Transverse colon (tissue), 4 donors: ENCODE measurements around the gene SLC30A3. TPM values are rescaled to one million over a fixed set of nuclear protein-coding genes. Genes with fewer than 3 reads are reported as not detected.

Source experiments
- DNase-seq: peaks from one replicate; pipeline ENCODE4 v3.0.0-alpha.2; 2019
- H3K27ac ChIP-seq, 4 donors: fragments of 200-600 bp; sonication (generic); 2 replicates each; pipeline ENCODE4 v1.5.1; 2016 to 2018; ENCODE audit warnings: inconsistent platforms in 4 of 4
- H3K27me3 ChIP-seq: fragments of 200-600 bp; sonication (generic); 2 replicates; pipeline ENCODE4 v1.5.1; 2017; ENCODE audit warnings: inconsistent platforms
- H3K36me3 ChIP-seq, 4 donors: fragments of 200-600 bp; sonication (generic); 2 replicates each; pipeline ENCODE4 v1.5.1; 2017 to 2019; ENCODE audit warnings: inconsistent platforms in 4 of 4
- H3K4me1 ChIP-seq, 4 donors: fragments of 200-600 bp; sonication (generic); 2 replicates each; pipeline ENCODE4 v1.5.1; 2017 to 2020; ENCODE audit warnings: inconsistent platforms in 4 of 4
- H3K4me3 ChIP-seq, 4 donors: fragments of 200-600 bp; sonication (generic); 1 replicate in 1 of 4; 2 replicates in 3 of 4; pipeline versions ENCODE4 v1.5.1 to v1.6.1; 2017 to 2019; ENCODE audit warnings: inconsistent platforms in 4 of 4
- H3K9me3 ChIP-seq, 2 donors: fragments of 200-600 bp; sonication (generic); 2 replicates each; pipeline ENCODE4 v1.5.1; 2017 to 2019; ENCODE audit warnings: inconsistent platforms in 2 of 2
- EP300 ChIP-seq: sonication (generic); formaldehyde crosslinking; IDR thresholded peaks from one replicate; pipeline ENCODE4 v1.6.1; 2017; ENCODE audit warnings: antibody characterized with exemption, low read depth
- POLR2A ChIP-seq: fragments of 450-650 bp; IDR thresholded peaks from one replicate; pipeline ENCODE4 v1.6.1; 2016; ENCODE audit warnings: antibody characterized with exemption, mild to moderate bottlenecking, moderate library complexity
- POLR2AphosphoS5 ChIP-seq, 3 donors: sonication (generic); formaldehyde crosslinking; IDR thresholded peaks; one replicate each; pipeline ENCODE4 v1.6.1; 2016; ENCODE audit warnings: antibody characterized with exemption in 3 of 3
- WGBS, 2 donors: methylation state at CpG; one replicate each; pipeline ENCODE4 v1.1.5; 2018; ENCODE audit warnings: low coverage in 1 of 2; 5-methylcytosine and 5-hydroxymethylcytosine counted together
- in situ Hi-C, 4 donors: fragments of 200-750 bp; cut with MboI; loops; one replicate each; pipeline versions ENCODE4 v1.15.0 to v1.15.1; 2017; ENCODE audit warnings: low sequenced_read_pairs in 3 of 4, low pct_ligation_motif_present in 1 of 4, low pct_unique_long_range_greater_than_20kb in 1 of 4
- intact Hi-C: fragments of 100-400 bp; cut with DNase I; formaldehyde crosslinking; loops from one replicate; pipeline ENCODE4 v1.15.1; 2023; ENCODE audit warnings: low total_unique reads
- total RNA-seq, 4 donors: library from RNA; depleted of rRNA; stranded (reverse); fragments of >200 nt; gene quantifications; one replicate each; pipeline ENCODE4 v1.1.0, GENCODE V29; 2016
- TF ChIP-seq, protein P1 (sequence below), 5 experiments: fragments of 200-600 bp in 3 of 5; fragments of 450-650 bp in 2 of 5; sonication (generic) in 3 of 5; IDR thresholded peaks; 1 replicate in 2 of 5; 2 replicates in 3 of 5; pipeline ENCODE4 v1.5.1; 2016 to 2017; ENCODE audit warnings: antibody characterized with exemption in 5 of 5, inconsistent platforms in 3 of 5, mild to moderate bottlenecking in 2 of 5, moderate library complexity in 1 of 5

SLC30A3 gene
- total RNA-seq, 4 donors from 2014 or later: 0.60 TPM; not detected in 3

DNA sequence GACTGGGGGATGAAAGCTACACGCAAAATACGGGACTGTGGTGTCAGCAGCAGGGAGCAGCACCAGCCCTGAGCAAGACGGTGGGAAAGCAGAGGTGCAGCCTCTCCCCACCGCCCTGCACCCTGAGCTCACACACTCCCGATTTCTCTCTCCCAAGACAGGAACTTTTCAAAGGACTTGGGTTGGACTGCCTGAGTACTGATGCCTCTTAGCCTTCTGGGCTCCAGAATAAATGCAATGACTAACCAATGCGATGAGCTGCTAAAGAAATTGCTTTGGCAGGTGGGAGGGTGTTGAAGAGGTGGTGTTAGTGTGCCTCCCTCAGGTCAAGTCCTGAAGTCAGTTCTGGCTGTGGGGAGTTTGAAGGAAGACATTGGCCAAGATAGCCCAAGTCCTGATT lies 29.0 kb upstream of the SLC30A3 start:
- Histone ChIP-seq H3K36me3 (no peaks in the 10 kb centered on the region), H3K27ac (no peak overlapping the region), H3K4me3 (no peak overlapping the region), H3K27me3 (peaks cover 41% of the 10 kb centered on the region), H3K9me3 (no peaks in the 10 kb centered on the region), H3K4me1 (no peaks in the 10 kb centered on the region)
- TF ChIP-seq, protein P1, sequence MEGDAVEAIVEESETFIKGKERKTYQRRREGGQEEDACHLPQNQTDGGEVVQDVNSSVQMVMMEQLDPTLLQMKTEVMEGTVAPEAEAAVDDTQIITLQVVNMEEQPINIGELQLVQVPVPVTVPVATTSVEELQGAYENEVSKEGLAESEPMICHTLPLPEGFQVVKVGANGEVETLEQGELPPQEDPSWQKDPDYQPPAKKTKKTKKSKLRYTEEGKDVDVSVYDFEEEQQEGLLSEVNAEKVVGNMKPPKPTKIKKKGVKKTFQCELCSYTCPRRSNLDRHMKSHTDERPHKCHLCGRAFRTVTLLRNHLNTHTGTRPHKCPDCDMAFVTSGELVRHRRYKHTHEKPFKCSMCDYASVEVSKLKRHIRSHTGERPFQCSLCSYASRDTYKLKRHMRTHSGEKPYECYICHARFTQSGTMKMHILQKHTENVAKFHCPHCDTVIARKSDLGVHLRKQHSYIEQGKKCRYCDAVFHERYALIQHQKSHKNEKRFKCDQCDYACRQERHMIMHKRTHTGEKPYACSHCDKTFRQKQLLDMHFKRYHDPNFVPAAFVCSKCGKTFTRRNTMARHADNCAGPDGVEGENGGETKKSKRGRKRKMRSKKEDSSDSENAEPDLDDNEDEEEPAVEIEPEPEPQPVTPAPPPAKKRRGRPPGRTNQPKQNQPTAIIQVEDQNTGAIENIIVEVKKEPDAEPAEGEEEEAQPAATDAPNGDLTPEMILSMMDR (IDR thresholded peaks at IDR 0.05): no peak
- TF ChIP-seq POLR2A: no peak
- no peak for TF ChIP-seq POLR2AphosphoS5 (IDR thresholded peaks at IDR 0.05)
- no peak for TF ChIP-seq EP300
- in situ Hi-C loops (loop anchor here in 3 of 4 donors (25.0 kb wide), 1 partner anchor 330 kb away; the partner anchor contains the start of gene MAPRE3 (in 3 of the 3)), intact Hi-C loops (no loop called here)
- no peak for DNase-seq
- WGBS, 2 donors: 50 to 53% methylated on average over 1 to 6 of the region's 6 CpGs

DNA sequence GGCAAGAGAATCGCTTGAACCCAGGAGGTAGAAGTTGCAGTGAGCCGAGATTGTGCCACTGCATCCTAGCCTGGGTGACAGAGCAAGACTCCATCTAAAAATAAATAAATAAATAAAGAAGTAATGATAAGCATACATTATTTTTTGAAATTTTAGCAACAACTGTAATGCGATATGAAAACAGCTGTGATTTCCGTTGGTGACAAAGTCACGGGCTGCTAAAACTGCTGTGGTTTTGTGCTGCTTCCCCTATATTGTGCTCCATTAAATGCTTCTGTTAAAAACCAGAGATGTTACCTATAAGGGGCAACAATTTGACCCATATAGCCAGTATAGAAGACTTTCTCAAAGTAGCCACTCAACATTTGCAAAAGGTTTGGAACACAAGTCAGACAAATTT lies 27.7 kb upstream of the SLC30A3 start:
- H3K27me3 ChIP-seq: peaks cover 47% of the 10 kb centered on the region
- WGBS, 2 donors: 60 to 80% methylated on average over 1 to 5 of the region's 5 CpGs
- H3K4me1 ChIP-seq: no peaks in the 10 kb centered on the region
- no peak for DNase-seq
- intact Hi-C loops (no loop called here), in situ Hi-C loops (loop anchor here in 3 of 4 donors (25.0 kb wide), 1 partner anchor 328 kb away; the partner anchor contains the start of gene MAPRE3 (in 3 of the 3))
- no peak overlapping the region for H3K27ac ChIP-seq
- H3K9me3 ChIP-seq: no peaks in the 10 kb centered on the region
- no peaks in the 10 kb centered on the region for H3K36me3 ChIP-seq
- TF ChIP-seq, protein P1 (IDR thresholded peaks at IDR 0.05): no peak
- TF ChIP-seq POLR2A (no peak), POLR2AphosphoS5 (IDR thresholded peaks at IDR 0.05) (no peak), EP300 (no peak)
- no peak overlapping the region for H3K4me3 ChIP-seq

DNA sequence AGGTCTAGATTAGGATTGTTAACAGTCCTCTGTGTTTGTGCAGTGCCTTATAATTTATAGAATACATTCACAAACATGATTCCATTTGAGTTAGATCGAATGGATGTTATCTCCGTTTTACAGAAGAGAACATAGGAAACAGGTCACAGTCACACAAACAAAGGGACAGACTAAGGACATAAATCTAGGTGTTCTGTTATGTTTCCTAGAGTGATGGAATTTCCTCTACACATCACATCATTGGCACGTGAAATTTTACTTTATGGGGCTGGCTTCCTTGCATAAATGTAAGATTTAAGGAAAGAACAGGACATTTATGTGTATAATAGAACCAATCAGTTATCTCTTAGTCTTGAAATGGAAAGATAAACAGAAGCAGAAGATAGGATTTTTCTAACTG lies 25.8 kb upstream of the SLC30A3 start:
- no peak overlapping the region for H3K4me3 ChIP-seq
- no peaks in the 10 kb centered on the region for H3K36me3 ChIP-seq
- 34 to 36% methylated on average over 3 of the region's 3 CpGs for WGBS, 2 donors
- no peak overlapping the region for H3K27ac ChIP-seq
- peaks cover 55% of the 10 kb centered on the region for H3K27me3 ChIP-seq
- in situ Hi-C loops: loop anchor here in 3 of 4 donors (10.0 to 25.0 kb wide), 2 partner anchors 184 to 326 kb away; partner anchors contain the start of gene MAPRE3 (in 3 of the 3)
- H3K4me1 ChIP-seq: no peaks in the 10 kb centered on the region
- no peak for DNase-seq
- intact Hi-C loops: loop anchor here (10.0 kb wide), 1 partner anchor 324 kb away; no protein-coding TSS in a partner anchor
- TF ChIP-seq, protein P1 (IDR thresholded peaks at IDR 0.05): no peak
- TF ChIP-seq POLR2A (no peak), EP300 (no peak), POLR2AphosphoS5 (IDR thresholded peaks at IDR 0.05) (no peak)
- H3K9me3 ChIP-seq: no peaks in the 10 kb centered on the region

DNA sequence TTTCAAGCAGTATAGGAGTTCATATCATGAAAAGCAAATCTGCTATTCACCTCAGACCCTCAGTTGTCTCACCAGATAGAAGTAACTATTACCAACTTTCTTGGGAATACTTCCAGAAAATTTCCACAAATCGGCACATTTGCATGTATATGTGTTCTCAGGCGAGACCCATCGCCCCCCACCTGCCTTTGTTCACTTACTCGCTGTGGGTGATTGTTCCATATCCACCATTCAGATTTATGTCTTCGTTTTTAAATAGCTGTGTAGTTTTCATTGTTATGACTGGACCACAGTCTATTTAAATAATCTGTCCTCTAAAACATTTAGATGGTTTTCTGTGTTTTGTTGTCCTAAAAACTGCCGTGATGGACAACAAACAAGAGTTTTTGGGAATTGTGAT lies 22.6 kb upstream of the SLC30A3 start:
- no peak for DNase-seq
- Histone ChIP-seq H3K36me3 (no peaks in the 10 kb centered on the region), H3K9me3 (no peaks in the 10 kb centered on the region), H3K4me3 (no peak overlapping the region), H3K4me1 (no peaks in the 10 kb centered on the region), H3K27me3 (peaks cover 59% of the 10 kb centered on the region), H3K27ac (no peak overlapping the region)
- WGBS, 2 donors: 78 to 91% methylated on average over 5 to 6 of the region's 6 CpGs
- TF ChIP-seq EP300: no peak
- TF ChIP-seq, protein P1 (IDR thresholded peaks at IDR 0.05): no peak
- no peak for TF ChIP-seq POLR2AphosphoS5 (IDR thresholded peaks at IDR 0.05)
- no peak for TF ChIP-seq POLR2A
- intact Hi-C loops: loop anchor here (10.0 kb wide), 1 partner anchor 321 kb away; no protein-coding TSS in a partner anchor
- in situ Hi-C loops: loop anchor here in 3 of 4 donors (10.0 to 25.0 kb wide), 2 partner anchors 181 to 323 kb away; partner anchors contain the start of gene MAPRE3 (in 3 of the 3)
